OCI-LY1 (cell line): Measurements from ENCODE around the gene FUT8.

ENCODE experiments used
- H2AFZ ChIP-seq: fragments of 200-600 bp; sonication (generic), shearing (Covaris generic); 2 replicates; pipeline ENCODE4 v1.6.0; 2014; ENCODE audit warnings: antibody characterized with exemption, mild to moderate bottlenecking, low read length
- H3F3A ChIP-seq: fragments of 200-600 bp; sonication (generic), shearing (Covaris generic); 2 replicates; pipeline ENCODE4 v1.6.0; 2014; ENCODE audit warnings: mild to moderate bottlenecking, antibody characterized with exemption, low read length, moderate library complexity; ENCODE audit not compliant: insufficient read depth
- H3K27ac ChIP-seq: fragments of 200-600 bp; sonication (generic); 2 replicates; pipeline ENCODE4 v1.5.1; 2014; ENCODE audit warnings: low read length, mixed run types, mild to moderate bottlenecking, low read depth; ENCODE audit not compliant: poor library complexity, severe bottlenecking
- H3K27me3 ChIP-seq: fragments of 200-600 bp; sonication (generic); 2 replicates; pipeline ENCODE4 v1.6.0; 2014; ENCODE audit warnings: antibody characterized with exemption, mild to moderate bottlenecking, low read length, moderate library complexity; ENCODE audit not compliant: insufficient read depth
- H3K36me3 ChIP-seq: fragments of 200-600 bp; sonication (generic); 2 replicates; pipeline ENCODE4 v1.6.1; 2014; ENCODE audit warnings: mild to moderate bottlenecking, antibody characterized with exemption, low read length, moderate library complexity, mixed read lengths; ENCODE audit not compliant: insufficient read depth
- H3K4me1 ChIP-seq: fragments of 200-600 bp; sonication (generic); 2 replicates; pipeline ENCODE4 v1.5.1; 2014; ENCODE audit warnings: mild to moderate bottlenecking, low read length, moderate library complexity; ENCODE audit not compliant: insufficient read depth, severe bottlenecking
- H3K4me2 ChIP-seq: fragments of 200-600 bp; sonication (generic), shearing (Covaris generic); 2 replicates; pipeline ENCODE4 v1.6.1; 2014; ENCODE audit warnings: low read length
- H3K4me3 ChIP-seq: fragments of 200-600 bp; sonication (generic); 2 replicates; pipeline ENCODE4 v1.5.1; 2014; ENCODE audit warnings: low read length, low read depth, mild to moderate bottlenecking, mixed read lengths; ENCODE audit not compliant: poor library complexity, severe bottlenecking
- H3K79me2 ChIP-seq: fragments of 200-600 bp; shearing (Covaris generic); 2 replicates; pipeline ENCODE4 v1.6.1; 2016; ENCODE audit warnings: mixed run types, low read length, mixed read lengths; ENCODE audit not compliant: insufficient read depth
- H3K9ac ChIP-seq: fragments of 200-600 bp; sonication (generic), shearing (Covaris generic); 2 replicates; pipeline ENCODE4 v1.6.1; 2014; ENCODE audit warnings: mild to moderate bottlenecking, low read length, mixed read lengths
- H3K9me2 ChIP-seq: fragments of 200-600 bp; sonication (generic), shearing (Covaris generic); 2 replicates; pipeline ENCODE4 v1.6.1; 2014; ENCODE audit warnings: low read depth, mild to moderate bottlenecking, low read length, mixed read lengths
- H3K9me3 ChIP-seq: fragments of 200-600 bp; shearing (Covaris generic); 2 replicates; pipeline ENCODE4 v1.6.1; 2014; ENCODE audit warnings: low read length, mixed read lengths
- H4K20me1 ChIP-seq: fragments of 200-600 bp; sonication (generic), shearing (Covaris generic); 2 replicates; pipeline ENCODE4 v1.6.0; 2016; ENCODE audit warnings: mild to moderate bottlenecking, low read length; ENCODE audit not compliant: insufficient read depth
- CTCF ChIP-seq: fragments of 200-600 bp; sonication (generic), shearing (Covaris generic); IDR thresholded peaks from 2 replicates; pipeline ENCODE4 v1.5.1; 2017; ENCODE audit warnings: mild to moderate bottlenecking, antibody characterized with exemption, low read length, moderate library complexity, mixed read lengths
- EZH2 ChIP-seq: fragments of 200-600 bp; sonication (generic), shearing (Covaris generic); IDR thresholded peaks from 2 replicates; pipeline ENCODE4 v1.8.0; 2017; ENCODE audit warnings: borderline replicate concordance, mixed run types, mild to moderate bottlenecking, antibody characterized with exemption, low read length, moderate library complexity, mixed read lengths

Gene FUT8

GRCh38 chr14:65788876-65789275, 376.3 kb downstream of the FUT8 start:
- Histone ChIP-seq H3K27ac (no peak overlapping the region), H3K4me2 (no peak overlapping the region), H3K4me1 (no peaks in the 10 kb centered on the region), H4K20me1 (no peaks in the 10 kb centered on the region), H3K9me3 (no peaks in the 10 kb centered on the region), H3K79me2 (no peaks in the 10 kb centered on the region), H3K9me2 (no peaks in the 10 kb centered on the region), H3K27me3 (peaks cover 4% of the 10 kb centered on the region; the same call in 1 of the 2 replicates), H3K9ac (no peak overlapping the region), H3K36me3 (no peaks in the 10 kb centered on the region), H3F3A (no peaks in the 10 kb centered on the region), H3K4me3 (no peak overlapping the region), H2AFZ (no peak overlapping the region)
- TF ChIP-seq EZH2 = no peak
- no peak for TF ChIP-seq CTCF

- H3K9me3 ChIP-seq = no peaks in the 10 kb centered on the region
- H3K27me3 ChIP-seq = peaks cover 4% of the 10 kb centered on the region; the same call in 1 of the 2 replicates
- no peaks in the 10 kb centered on the region for H3K36me3 ChIP-seq
- H3K27ac ChIP-seq = no peak overlapping the region
- H3K9ac ChIP-seq = no peak overlapping the region
- no peaks in the 10 kb centered on the region for H3K4me1 ChIP-seq
- no peaks in the 10 kb centered on the region for H3F3A ChIP-seq
- H3K4me3 ChIP-seq = no peak overlapping the region
- H3K79me2 ChIP-seq = no peaks in the 10 kb centered on the region
- no peak overlapping the region for H2AFZ ChIP-seq
- no peak overlapping the region for H3K4me2 ChIP-seq
- no peak for TF ChIP-seq EZH2
- TF ChIP-seq CTCF = no peak
- no peaks in the 10 kb centered on the region for H4K20me1 ChIP-seq
- H3K9me2 ChIP-seq = no peaks in the 10 kb centered on the region
These were observed 376.8 kb downstream of the FUT8 start for GRCh38 chr14:65789363-65789762.

- Histone ChIP-seq H3K27me3 (peaks cover 4% of the 10 kb centered on the region; the same call in 1 of the 2 replicates), H2AFZ (no peak overlapping the region), H3K79me2 (no peaks in the 10 kb centered on the region)
These were observed 377.8 kb downstream of the FUT8 start for GRCh38 chr14:65790172-65790815.

More at GRCh38 chr14:65790172-65790815, 377.8 kb downstream of the FUT8 start:
- no peaks in the 10 kb centered on the region for H3K4me1 ChIP-seq
- no peaks in the 10 kb centered on the region for H3K36me3 ChIP-seq
- H3K27ac ChIP-seq = no peak overlapping the region
- no peaks in the 10 kb centered on the region for H3F3A ChIP-seq
- no peak overlapping the region for H3K4me3 ChIP-seq
- H3K9ac ChIP-seq = no peak overlapping the region
- no peak overlapping the region for H3K4me2 ChIP-seq
- H3K9me3 ChIP-seq = no peaks in the 10 kb centered on the region
- H4K20me1 ChIP-seq = no peaks in the 10 kb centered on the region
- TF ChIP-seq CTCF (no peak), EZH2 (no peak)
- H3K9me2 ChIP-seq = no peaks in the 10 kb centered on the region
